ENCODE results near the gene TEKT1.
"Not testable (repeated sequence)": the region's sequence is repeated elsewhere in the genome, so short reads cannot be mapped to it uniquely, and the experiment has no call there.

Gene TEKT1

DNA sequence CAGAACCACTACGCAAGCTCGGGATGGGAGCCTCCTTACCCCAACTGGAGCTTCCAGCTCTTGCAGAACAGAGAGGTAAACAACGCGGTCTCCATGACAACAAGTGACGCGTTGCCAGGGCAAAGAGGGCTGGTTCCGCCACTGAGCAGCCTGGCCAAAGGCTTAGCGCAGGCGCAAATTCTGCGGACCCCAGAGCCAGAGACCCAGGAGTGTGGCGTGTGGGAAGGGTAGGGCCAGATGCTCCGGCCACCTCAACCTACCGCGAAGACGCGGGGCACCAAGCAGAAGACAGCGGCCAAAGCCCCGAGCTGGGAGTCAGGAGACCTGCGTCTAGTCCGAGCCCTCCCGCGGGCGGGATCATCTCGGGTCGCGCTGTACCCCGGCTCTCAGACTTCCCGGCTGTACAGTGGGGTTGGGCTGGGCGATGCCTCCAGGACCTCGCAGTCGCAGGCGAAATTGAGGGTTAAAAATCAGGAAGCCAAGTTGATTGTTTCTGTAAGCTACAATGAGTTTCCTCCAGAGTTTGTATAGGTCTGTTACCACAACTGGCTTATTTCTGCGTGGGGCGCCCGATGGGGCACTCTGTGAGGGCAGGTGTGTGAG, at the start of gene TEKT1:
TSS of gene TEKT1 (minus strand) at position 69 of the 603 bp plus-strand sequence. CDS start 1,353 bp downstream, outside the sequence.
- DNase-seq, result peak; percentile 33

DNA sequence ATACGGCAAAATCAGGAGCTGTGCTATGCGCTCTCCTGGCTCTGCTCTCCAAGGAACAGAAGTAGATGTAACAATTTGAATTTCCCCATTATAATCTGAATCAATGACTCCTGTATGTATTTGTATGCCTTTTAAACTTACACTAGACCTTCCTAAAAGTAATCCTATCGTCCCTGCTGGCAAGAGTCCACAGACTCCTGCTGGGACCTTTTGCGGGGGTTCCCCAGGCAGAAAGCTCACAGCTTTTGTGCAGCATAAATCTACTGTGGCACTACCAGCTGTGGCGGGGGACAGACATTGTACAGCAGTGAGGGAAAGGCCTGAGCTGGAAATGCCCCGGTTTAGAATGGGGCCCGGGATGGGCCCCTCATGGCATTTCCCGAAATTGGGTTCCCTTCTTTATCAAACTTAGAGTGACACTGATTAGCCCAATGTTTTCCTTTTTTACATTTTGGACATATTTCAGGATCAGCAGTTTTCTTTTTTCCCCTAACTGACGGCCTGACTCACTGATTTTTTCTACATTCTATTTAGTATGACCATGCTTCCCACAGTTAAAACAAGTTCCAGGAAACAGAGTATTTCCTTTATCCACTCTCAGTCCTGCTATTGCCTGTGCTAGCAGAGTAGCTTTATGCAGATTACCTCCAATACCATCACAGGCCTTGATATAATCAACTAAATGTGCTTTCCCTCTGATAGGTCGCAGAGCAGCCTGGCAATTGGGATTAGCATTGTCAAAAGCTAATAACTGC, 47.9 kb upstream of the TEKT1 start:
- DNase-seq, result not testable (repeated sequence)

DNA sequence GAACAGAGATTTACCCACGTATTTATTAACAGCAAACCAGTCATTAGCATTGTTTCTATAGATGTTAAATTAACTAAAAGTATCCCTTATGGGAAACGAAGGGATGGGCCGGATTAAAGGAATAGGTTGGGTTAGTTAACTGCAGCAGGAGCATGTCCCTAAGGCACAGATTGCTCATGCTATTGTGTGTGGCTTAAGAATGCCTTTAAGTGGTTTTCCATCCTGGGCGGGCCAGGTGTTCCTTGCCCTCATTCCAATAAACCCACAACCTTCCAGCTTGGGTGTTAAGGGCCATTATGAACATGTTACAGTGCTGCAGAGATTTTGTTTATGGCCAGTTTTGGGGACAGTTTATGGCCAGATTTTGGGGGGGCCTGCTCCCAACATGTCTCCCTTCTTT, 43.7 kb upstream of the TEKT1 start:
- DNase-seq, result not testable (repeated sequence)

DNA sequence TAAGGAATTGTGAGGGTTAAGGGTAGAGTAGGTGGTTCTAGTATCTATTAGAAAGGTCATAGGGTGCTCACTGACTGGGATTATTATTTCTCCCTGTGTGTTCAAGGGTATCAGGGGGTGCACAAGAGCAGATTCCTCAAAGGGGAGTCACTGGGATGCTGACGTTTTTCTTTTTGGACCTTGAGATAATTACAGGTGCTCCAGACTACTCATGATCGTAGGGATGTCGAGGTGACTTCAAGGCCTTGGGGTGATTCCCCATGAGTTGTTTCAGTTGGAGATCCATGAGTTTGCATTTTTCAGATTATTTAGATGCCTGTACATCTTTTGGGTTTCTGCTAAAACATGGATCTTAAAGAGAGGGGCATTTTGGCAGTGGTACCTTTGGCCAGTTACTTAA, 41.4 kb upstream of the TEKT1 start:
- DNase-seq, result no peak

DNA sequence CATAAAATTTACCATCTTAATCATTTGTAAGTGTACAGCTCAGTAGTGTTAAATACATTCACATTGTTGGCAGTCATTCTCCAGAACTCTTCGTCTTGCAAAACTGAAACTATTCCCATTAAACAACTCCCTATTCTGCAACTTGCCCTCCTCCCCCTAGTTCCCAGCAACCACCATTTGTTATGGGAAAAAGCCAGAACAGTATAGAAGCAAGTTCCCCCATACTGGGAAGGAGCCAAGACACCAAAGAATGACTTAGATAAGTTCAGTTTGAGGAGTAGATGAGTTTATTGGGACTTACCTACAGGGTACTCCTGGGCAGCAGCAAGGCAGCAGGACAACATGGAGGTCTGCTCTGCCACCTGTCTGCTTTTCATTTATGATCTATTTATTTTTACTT, 39.3 kb upstream of the TEKT1 start:
- no peak for DNase-seq

DNA sequence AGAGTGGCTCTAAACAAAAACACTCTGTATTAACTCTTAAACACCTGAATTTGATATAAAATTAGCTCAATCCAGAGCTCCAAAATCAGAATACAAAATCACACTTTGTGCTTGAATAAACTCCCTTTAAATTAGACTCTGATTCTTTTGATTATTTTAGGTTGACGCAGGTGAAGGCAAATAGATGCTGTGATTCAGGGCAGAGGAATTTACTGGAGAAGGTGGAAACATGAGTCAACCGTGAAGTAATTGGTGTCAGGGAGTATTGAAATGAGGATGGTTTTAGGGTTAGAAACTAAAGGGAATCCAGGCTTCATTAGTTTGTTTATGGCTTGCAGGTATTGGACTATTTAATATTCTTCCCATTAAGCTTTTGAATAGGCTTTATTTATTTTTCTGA, 37.1 kb upstream of the TEKT1 start:
- DNase-seq, result no peak

DNA sequence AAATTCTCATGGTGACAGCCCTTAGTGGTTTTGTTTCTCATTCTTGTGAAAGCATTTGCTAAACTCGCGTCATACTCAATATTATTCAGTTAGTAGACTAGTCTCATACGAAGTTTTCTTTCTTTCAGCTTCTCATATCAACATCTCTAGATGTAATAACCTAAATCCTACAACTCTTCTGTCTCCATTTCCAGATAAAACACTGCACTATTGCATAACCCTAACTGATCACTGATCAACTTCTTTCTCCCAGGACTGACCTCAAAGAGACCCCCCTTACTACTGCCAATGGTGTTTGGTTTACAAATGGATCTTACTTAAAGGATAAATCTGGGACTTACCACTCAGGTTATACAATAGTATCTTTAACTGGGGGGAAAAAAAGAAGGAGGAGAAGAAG, 36.3 kb upstream of the TEKT1 start:
- DNase-seq, result no peak

DNA sequence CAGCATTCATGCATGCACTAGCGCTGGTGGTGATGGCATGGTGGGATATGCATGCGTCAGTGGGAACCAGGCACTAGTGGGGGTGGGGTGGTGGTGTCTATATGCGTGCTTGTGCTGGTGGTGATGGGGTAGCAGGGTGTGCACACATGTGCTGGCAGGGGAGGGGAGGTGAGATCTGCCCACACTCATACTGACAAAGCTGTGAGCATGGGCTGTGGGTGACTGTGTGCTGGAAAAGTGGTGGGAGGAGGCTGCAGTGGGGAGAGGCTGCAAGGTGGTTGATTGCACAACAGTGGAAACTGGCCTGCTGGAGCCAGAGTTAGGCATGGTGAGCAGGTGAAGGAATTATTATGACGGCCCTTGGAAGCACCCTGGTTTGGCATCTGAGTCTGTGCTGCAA, 31.3 kb upstream of the TEKT1 start:
- no peak for DNase-seq

DNA sequence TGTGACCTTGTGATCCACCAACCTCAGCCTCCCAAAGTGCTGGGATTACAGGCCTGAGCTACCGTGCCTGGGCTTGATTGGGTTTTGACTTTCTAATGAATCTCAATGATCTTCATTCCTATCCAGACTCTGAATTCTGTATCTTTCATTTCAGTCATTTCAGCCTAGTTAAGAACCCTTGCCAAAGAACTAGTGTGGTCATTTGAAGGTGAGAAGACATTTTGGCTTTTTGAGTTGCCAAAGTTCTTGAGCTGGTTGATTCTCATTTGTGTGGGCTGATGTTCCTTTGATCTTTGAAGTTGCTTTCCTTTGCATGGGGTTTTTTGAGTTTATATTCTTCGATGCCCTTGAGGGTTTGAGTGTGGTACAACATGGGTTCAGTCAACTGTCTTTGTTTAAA, 30.6 kb upstream of the TEKT1 start:
- DNase-seq, result no peak

DNA sequence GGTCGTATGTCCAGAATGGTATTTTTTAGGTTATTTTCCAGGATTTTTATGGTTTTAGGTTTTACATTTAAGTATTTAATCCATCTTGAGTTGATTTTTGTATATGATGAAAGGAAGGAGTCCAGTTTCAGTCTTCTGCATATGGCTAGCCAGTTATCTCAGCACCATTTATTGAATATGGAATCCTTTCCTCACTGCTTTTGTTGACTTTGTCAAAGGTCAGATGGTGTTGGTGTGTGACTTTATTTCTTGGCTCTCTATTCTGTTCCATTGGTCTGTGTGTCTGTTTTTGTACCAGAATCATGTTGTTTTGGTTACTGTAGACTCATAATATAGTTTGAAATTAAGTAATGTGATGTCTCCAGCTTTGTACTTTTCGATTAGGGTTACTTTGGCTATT, 26.4 kb upstream of the TEKT1 start:
- no peak for DNase-seq

DNA sequence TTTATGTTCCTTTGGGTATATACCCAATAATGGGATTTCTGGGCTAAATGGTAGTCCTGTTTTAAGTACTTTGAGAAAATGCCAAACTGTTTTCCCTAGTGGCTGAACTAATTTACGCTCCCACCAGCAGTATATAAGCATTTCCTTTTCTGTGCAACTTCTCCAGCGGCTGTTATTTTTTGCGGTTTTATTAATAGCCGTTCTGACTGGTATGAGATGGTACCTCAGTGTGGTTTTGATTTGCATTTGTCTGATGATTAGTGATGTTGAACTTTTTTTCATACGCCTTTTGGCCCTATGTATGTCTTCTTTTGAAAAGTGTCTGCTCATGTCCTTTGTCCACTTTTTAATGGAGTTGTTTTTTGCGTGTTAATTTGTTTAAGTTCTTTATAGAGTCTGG, 25.8 kb upstream of the TEKT1 start:
- no peak for DNase-seq

DNA sequence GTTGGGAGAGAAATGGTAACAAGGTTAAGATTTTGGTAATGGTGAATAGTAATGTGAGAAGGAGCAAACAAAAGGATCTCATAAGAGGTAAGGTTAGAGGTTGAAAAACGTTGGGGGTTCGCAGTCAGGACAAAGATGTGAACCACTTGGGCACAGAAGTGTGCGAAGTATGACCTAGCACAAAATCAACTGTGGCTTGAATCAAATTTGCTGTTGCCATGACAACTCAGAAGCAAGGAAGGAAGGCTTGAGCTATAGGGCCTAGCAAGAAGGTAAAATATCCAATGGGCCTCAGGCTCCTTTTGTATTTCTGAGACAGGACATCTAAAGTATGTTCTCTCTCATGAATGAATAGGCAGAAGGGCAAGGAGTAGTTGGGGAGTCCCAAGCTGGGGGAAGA, 24.5 kb upstream of the TEKT1 start:
- DNase-seq, result no peak

DNA sequence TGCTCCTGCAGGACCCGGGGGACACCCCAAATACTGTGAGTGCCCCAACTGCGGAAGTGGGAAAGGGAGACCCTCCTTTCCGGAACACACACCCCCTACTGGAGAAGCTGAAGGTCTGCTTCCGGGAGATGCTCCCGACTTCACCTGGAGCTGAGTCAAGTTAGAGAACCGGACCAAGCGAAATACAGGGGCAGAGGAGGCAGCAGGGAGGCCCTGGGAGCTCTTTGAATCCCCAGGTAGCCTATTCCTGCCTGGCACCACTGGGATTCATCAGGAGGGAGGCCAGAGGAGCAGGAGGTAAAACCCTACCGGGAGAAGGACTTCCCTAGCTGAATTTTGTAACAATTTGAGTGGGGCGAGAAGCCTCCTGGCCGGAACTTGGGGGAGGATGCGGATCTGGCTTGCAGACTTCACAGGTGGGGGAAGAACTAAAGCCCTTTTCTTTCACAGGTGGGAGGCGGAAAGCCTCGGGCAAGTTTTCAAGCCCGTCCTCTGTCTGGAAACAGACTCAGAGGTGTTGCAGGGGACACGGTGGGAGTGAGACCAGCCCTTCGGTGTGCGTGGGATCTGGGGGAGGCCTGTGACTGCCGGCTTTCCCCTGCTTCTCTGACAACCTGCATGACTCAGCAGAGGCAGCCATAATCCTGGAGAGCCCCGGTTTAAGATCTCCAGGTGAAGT, 22.4 kb upstream of the TEKT1 start:
- DNase-seq, result no peak

DNA sequence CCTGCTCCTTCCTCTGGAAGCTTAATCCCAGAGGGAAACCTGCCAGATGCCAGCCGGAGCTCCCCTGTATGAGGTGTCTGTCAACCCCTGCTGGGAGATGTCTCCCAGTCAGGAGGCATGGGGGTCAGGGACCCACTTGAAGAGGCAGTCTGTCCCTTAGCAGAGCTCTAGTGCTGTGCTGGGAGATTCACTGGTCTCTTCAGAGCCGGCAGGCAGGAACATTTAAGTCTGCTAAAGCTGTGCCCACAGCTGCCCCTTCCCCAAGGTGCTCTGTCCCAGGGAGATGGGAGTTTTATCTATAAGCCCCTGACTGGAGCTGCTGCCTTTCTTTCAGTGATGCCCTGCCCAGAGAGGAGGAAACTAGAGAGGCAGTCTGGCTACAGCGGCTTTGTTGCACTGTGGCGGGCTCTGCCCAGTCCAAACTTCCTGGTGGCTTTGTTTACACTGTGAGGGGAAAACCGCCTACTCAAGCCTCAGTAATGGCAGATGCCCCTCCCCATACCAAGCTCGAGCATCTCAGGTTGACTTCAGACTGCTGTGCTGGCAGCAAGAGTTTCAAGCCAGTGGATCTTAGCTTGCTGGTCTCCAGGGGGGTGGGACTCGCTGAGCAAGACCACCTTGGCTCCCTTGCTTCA, 17.1 kb upstream of the TEKT1 start:
- not testable (repeated sequence) for DNase-seq

DNA sequence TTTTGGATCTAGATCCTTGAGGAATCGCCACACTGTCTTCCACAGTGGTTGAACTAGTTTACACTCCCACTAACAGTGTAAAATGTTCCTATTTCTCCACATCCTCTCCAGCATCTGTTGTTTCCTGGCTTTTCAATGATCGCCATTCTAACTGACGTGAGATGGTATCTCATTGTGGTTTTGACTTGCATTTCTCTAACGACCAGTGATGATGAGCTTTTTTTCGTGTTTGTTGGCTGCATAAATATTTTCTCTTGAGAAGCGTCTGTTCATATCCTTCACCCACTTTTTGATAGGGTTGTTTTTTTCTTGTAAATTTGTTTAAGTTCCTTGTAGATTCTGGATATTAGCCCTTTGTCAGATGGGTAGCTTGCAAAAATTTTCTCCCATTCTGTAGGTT, 14.6 kb upstream of the TEKT1 start:
- DNase-seq, result not testable (repeated sequence)

DNA sequence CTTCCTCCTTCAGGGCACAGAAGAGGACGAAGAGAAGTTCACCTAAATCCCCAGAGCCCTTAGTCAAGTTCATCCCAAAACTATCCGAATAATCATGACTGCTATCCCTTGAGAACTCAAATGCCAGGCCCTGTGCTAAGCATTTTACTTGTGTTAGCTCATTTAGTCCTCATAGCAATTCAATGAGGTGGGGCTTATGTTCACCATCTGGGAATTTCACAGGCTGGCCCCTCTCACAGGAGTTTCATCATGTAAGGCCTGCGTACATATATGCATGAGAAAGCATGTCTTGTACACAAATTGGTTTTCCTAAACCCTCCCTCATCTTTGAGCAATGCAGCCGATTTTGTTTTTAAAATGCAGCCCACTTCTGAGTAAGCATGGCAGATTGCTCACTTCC, 12.9 kb upstream of the TEKT1 start:
- DNase-seq, result not testable (repeated sequence)

DNA sequence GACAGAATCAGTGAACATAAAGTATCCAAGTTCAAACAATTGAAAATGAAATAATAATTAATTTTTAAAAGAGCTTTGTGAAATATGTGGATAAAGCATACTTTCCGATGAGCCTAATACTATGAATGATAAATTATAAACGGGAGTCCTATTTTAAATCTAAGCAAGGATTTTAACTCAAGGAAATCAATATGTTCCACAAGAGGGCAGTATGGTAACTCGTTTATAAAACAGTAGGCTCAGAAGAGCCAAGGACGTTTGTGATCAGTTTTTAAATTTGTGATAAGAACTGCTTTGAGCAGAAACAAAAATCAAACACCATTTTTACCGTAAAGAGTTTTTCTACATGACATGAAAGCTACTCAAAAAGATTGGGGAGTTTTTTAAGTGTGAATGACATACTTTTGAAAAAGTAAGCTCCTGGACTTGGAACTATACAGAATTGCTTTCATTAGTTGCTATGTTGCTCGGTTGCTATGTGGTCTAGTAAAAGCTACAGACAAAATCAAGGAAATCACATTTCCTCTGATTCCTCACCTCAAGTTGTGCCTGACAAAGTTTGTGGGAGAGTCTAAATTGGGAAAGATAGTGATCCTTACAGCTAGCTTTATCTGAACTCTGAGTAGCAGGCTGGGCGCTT, 11.8 kb upstream of the TEKT1 start:
- peak; percentile 3 for DNase-seq

DNA sequence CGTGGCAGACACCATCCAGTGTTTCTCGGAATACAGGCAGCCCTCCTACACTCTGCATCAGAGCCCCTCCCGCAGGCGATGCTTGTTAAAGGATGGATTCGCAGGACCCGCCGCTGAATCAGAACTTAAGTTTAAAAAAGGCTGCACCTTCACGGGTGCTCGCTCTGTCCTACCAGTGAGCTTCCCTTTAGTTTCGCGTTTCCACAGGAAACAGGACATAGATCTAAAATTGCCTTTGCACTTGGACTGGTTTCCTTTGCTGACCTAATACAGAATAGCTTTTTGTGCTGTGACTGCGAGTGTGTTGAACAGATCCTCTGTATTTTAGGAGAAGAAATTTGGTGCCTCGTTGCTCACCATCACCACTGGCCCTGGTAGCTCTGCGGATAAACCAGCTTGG, 10.2 kb upstream of the TEKT1 start:
- DNase-seq, result not testable (repeated sequence)

DNA sequence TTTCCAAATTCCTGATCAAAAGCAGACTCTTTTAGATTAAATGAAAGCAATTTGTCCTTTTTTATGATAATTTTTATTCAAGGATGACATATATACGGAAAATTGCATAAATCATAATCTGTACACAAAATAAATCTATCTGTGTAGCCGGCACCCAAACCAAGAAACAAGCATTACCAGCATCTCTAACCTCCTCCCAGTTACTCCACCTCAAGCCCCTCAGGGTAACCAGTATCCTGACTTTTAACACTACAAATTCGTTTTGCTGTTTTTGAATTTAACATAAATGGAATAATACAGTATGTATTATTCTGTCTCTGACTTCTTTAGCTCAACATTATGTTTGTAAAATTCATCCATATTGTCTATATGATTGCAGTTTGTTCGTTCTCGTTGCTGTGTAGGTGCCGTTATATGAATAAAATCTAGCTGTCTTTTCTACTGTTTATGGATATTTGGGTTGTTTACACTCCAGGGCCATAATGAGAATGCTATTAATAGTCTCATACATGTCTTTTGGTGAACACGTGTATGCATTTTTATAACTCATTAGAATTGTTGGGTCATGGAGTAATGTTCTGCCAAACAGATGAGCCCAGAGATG, 1.0 kb downstream of the TEKT1 start:
- no peak for DNase-seq

DNA sequence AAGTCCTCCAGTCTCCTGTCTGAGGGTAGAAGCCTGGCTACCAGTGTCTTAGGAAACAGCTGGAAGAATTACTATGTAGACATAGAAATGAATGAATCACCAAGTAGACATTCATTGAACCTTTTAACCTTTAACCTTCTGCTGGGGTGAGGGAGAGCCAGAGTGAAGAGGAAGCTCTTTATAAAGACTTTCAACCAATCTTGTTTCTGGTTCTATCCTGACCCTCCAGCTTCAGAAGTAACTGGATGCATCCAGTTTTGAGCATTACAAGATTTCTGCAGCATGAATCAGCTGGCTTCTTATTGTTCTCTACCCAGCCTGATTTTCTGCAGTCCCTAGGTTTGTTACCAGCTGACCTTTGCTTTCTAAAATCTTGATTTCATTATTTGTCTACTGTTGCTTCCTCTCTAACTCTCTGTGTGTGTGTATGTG, 8.5 kb downstream of the TEKT1 start:
- no peak for DNase-seq

DNA sequence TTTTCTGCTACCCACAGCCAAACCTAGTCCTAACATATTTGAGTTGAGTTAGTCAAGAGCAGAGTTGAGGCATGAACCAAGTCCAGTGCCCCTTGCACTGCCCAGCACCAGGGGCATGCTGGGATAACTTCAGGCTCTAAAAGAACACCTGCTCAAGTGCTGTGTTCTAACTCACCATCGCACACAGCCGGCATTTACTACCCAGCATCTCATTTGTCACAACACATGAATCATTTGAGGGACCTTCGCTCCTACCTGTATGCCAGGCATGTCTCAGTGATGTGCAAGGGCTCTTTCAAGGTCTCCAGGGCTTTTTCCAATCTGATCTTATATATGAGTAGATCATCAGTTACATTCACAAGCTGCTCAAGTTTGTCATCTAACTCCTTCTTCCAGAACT, 12.6 kb downstream of the TEKT1 start:
- DNase-seq, result no peak

DNA sequence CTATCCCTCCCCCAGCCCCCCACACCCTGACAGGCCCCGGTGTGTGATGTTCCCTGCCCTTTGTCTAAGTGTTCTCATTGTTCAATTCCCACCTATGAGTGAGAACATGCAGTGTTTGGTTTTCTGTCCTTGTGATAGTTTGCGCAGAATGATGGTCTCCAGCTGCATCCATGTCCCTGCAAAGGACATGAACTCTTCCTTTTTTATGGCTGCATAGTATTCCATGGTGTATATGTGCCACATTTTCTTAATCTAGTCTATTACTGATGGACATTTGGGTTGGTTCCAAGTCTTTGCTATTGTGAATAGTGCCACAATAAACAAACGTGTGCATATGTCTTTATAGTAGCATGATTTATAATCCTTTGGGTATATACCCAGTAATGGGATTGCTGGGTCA, 15.2 kb downstream of the TEKT1 start:
- not testable (repeated sequence) for DNase-seq

DNA sequence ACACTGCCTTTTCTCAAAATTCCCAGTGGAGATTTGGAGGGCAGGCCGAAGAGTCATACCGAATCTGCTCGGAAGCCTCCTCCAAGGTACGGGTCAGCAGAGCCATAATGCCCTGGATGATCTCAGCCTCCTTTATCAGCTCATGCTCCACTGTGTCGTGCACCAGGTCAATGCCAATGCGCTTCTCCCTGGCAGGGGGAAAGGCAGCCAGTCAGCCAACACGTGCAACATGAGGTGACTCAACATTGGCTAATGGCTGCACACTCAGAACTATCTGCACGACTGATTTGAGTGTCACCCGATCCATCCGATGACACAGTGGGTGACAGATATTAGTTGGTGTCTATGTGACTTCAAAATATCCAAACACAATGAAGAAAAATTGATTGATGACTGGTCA, 15.8 kb downstream of the TEKT1 start:
- DNase-seq, result no peak
